ENCODE data around the gene ABHD17C. TPM values are rescaled to one million over a fixed set of nuclear protein-coding genes. Genes with fewer than 3 reads are reported as not detected.

Gene ABHD17C
- total RNA-seq, 6 experiments from 2014 or later = 2.0 to 5.5 (median 3.0) TPM

DNA sequence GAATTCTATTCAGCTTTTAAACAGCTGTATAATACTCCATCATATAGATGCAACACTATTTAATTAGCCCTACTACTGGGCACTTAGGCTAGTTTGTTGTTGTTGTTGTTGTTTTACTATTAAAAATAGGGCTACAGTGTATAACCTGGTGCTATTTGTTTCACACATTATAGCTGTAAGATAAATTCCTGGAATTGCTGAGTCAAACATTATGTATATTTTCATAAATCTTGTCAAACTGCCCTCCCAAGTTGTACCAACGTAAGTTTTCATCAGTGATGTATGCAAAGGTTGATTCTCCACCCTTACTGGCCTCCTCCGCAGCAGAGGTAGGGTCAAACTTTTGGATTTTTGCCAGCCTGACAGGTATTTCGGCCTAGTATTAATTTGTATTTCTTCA lies 80.2 kb downstream of the ABHD17C start:
- DNase-seq (no peak), ATAC-seq (no peak)
- 87% methylated on average over 3 of the region's 3 CpGs for WGBS (ENCODE audit: insufficient coverage, low coverage, low lambda C conversion rate, missing lambda C conversion rate)
- Histone ChIP-seq H3K27ac (no peak overlapping the region), H3K36me3 (no peaks in the 10 kb centered on the region), H3K27me3 (peaks cover 0 to 9% of the 10 kb centered on the region in 2 donors), H3K4me3 (no peak overlapping the region), H3K4me1 (peaks cover 0 to 17% (median 0%) of the 10 kb centered on the region in 4 donors), H3K9me3 (no peaks in the 10 kb centered on the region)
- intact Hi-C loops (cut with DNase I) = loop anchor here (5.0 to 10.0 kb wide), 4 partner anchors 111 to 321 kb away; no protein-coding TSS in a partner anchor
- TF ChIP-seq, protein P1, sequence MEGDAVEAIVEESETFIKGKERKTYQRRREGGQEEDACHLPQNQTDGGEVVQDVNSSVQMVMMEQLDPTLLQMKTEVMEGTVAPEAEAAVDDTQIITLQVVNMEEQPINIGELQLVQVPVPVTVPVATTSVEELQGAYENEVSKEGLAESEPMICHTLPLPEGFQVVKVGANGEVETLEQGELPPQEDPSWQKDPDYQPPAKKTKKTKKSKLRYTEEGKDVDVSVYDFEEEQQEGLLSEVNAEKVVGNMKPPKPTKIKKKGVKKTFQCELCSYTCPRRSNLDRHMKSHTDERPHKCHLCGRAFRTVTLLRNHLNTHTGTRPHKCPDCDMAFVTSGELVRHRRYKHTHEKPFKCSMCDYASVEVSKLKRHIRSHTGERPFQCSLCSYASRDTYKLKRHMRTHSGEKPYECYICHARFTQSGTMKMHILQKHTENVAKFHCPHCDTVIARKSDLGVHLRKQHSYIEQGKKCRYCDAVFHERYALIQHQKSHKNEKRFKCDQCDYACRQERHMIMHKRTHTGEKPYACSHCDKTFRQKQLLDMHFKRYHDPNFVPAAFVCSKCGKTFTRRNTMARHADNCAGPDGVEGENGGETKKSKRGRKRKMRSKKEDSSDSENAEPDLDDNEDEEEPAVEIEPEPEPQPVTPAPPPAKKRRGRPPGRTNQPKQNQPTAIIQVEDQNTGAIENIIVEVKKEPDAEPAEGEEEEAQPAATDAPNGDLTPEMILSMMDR (IDR thresholded peaks at IDR 0.05) = no peak
- TF ChIP-seq POLR2A (IDR thresholded peaks at IDR 0.05) = no peak

GRCh38 chr15:80776420-80777045 lies 81.4 kb downstream of the ABHD17C start:
- 21% methylated on average over 5 of the region's 5 CpGs for WGBS (ENCODE audit: insufficient coverage, low coverage, low lambda C conversion rate, missing lambda C conversion rate)
- TF ChIP-seq, protein P1 (IDR thresholded peaks at IDR 0.05) = peak; percentile 84 to 90 (median 88)
- TF ChIP-seq POLR2A (IDR thresholded peaks at IDR 0.05) = no peak
- Histone ChIP-seq H3K4me1 (peaks cover 0 to 17% (median 0%) of the 10 kb centered on the region in 4 donors), H3K9me3 (no peaks in the 10 kb centered on the region), H3K27me3 (peaks cover 0 to 16% of the 10 kb centered on the region in 2 donors), H3K36me3 (no peaks in the 10 kb centered on the region), H3K4me3 (no peak overlapping the region), H3K27ac (no peak overlapping the region)
- DNase-seq = peak; percentile 64 to 77 (median 69)
- intact Hi-C loops (cut with DNase I) = loop anchor here (5.0 to 10.0 kb wide), 4 partner anchors 112 to 322 kb away; no protein-coding TSS in a partner anchor
- peak; percentile 79 to 88 (median 86) for ATAC-seq

GRCh38 chr15:80777137-80777536 lies 82.0 kb downstream of the ABHD17C start:
- Histone ChIP-seq H3K27ac (no peak overlapping the region), H3K9me3 (no peaks in the 10 kb centered on the region), H3K4me3 (no peak overlapping the region), H3K4me1 (peaks cover 0 to 17% (median 0%) of the 10 kb centered on the region in 4 donors), H3K36me3 (no peaks in the 10 kb centered on the region), H3K27me3 (peaks cover 0 to 16% of the 10 kb centered on the region in 2 donors)
- 41% methylated on average over 7 of the region's 8 CpGs for WGBS (ENCODE audit: insufficient coverage, low coverage, low lambda C conversion rate, missing lambda C conversion rate)
- no peak for TF ChIP-seq POLR2A (IDR thresholded peaks at IDR 0.05)
- TF ChIP-seq, protein P1 (IDR thresholded peaks at IDR 0.05) = no peak
- ATAC-seq = no peak
- intact Hi-C loops (cut with DNase I) = loop anchor here (5.0 to 10.0 kb wide), 4 partner anchors 112 to 322 kb away; no protein-coding TSS in a partner anchor
- DNase-seq = no peak

DNA sequence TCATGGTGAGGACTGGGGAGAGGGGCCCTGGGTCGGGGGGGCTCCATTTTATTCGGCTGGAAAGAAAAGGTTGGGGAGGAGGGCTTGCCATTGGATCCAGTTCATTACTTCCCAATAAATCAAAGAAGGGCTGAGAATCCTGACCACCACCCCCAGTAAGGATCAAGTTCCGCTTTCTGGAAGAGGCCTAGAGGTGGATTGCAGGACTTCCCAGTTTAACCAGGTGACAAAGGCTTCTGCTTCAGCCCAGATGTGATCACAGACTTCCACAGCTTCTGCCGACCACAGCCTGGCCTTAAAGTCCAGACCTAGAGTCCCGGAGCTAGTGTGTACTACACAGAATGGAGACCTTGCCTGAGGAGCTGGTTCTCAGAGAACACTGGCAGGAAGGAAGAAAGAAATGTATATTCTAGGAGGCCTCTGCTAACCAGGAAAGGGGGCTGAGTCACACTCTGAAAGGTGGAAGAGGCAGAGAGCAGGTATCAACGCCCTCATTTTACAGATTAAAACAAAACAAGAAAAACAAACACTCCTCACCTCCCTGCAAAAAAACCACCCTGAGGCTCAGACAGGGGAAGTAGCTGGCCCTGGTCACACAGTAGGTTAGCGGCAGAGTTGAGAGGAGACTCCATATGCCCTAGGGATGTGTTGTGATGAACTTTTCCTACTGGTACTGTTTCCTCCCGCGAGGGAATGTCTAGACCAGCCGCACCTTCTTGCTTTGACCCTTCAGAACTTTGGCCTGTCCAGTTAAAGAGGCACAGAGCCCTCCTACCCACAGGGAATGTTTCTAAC lies 82.9 kb downstream of the ABHD17C start:
- DNase-seq (no peak), ATAC-seq (no peak)
- intact Hi-C loops (cut with DNase I) = loop anchor here (5.0 to 10.0 kb wide), 4 partner anchors 113 to 323 kb away; no protein-coding TSS in a partner anchor
- Histone ChIP-seq H3K4me1 (peaks cover 0 to 17% (median 0%) of the 10 kb centered on the region in 4 donors), H3K4me3 (no peak overlapping the region), H3K36me3 (no peaks in the 10 kb centered on the region), H3K27ac (no peak overlapping the region), H3K9me3 (no peaks in the 10 kb centered on the region), H3K27me3 (peaks cover 0 to 16% of the 10 kb centered on the region in 2 donors)
- WGBS (ENCODE audit: insufficient coverage, low coverage, low lambda C conversion rate, missing lambda C conversion rate) = 53% methylated on average over 10 of the region's 10 CpGs
- no peak for TF ChIP-seq POLR2A (IDR thresholded peaks at IDR 0.05)
- TF ChIP-seq, protein P1 (IDR thresholded peaks at IDR 0.05) = no peak

Measured in right lobe of liver (tissue), 6 donors.